Nephron progenitor cell (in vitro differentiated cells): Measurements from ENCODE around the gene KHDC1L.
"Not testable (repeated sequence)": the region's sequence is repeated elsewhere in the genome, so short reads cannot be mapped to it uniquely, and the experiment has no call there.

Experiments
- DNase-seq: peaks from one replicate; pipeline ENCODE4 v3.0.0; 2021
- H3K27ac Mint-ChIP-seq: 2 replicates; pipeline ENCODE4 v1.8.0; 2021; ENCODE audit warnings: mild to moderate bottlenecking, moderate library complexity, mixed read lengths
- H3K27me3 Mint-ChIP-seq: 2 replicates; pipeline ENCODE4 v1.8.0; 2021; ENCODE audit warnings: mild to moderate bottlenecking, low read depth, mixed read lengths; ENCODE audit not compliant: poor library complexity
- H3K36me3 Mint-ChIP-seq: 2 replicates; pipeline ENCODE4 v1.8.0; 2021; ENCODE audit warnings: low read depth, mixed read lengths
- H3K4me1 Mint-ChIP-seq: 2 replicates; pipeline ENCODE4 v1.8.0; 2021; ENCODE audit warnings: mixed read lengths
- H3K4me3 Mint-ChIP-seq: 2 replicates; pipeline ENCODE4 v1.8.0; 2021; ENCODE audit warnings: mild to moderate bottlenecking, moderate library complexity, mixed read lengths
- H3K9me3 Mint-ChIP-seq: 2 replicates; pipeline ENCODE4 v1.8.0; 2021; ENCODE audit warnings: mild to moderate bottlenecking, moderate library complexity, mixed read lengths
- TF ChIP-seq, protein P1 (sequence below): fragments of 200-600 bp; sonication (generic); IDR thresholded peaks from 2 replicates; pipeline ENCODE4 v1.5.0; 2021; ENCODE audit warnings: antibody characterized with exemption

Gene KHDC1L

DNA sequence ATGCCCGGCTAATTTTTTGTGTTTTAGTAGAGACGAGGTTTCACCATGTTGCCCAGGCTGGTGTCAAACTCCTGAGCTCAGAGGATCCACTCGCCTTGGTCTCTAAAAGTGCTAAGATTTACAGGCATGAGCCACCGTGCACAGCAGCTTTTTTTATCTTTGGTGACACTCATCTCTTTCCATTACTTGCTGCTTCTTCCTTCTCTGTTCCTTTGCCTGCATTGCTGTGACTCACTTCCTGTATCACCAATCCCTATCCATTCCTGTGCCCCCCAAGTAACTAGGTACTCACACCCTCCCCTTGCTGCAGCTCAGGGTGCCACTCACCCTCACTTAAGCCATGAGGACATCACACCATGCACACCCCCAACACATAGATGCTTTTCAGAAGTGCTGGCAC is 24.6 kb downstream of the KHDC1L start:
- no peaks in the 10 kb centered on the region for H3K36me3 Mint-ChIP-seq
- TF ChIP-seq, protein P1, sequence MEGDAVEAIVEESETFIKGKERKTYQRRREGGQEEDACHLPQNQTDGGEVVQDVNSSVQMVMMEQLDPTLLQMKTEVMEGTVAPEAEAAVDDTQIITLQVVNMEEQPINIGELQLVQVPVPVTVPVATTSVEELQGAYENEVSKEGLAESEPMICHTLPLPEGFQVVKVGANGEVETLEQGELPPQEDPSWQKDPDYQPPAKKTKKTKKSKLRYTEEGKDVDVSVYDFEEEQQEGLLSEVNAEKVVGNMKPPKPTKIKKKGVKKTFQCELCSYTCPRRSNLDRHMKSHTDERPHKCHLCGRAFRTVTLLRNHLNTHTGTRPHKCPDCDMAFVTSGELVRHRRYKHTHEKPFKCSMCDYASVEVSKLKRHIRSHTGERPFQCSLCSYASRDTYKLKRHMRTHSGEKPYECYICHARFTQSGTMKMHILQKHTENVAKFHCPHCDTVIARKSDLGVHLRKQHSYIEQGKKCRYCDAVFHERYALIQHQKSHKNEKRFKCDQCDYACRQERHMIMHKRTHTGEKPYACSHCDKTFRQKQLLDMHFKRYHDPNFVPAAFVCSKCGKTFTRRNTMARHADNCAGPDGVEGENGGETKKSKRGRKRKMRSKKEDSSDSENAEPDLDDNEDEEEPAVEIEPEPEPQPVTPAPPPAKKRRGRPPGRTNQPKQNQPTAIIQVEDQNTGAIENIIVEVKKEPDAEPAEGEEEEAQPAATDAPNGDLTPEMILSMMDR: no peak
- peaks cover 5% of the 10 kb centered on the region for H3K4me1 Mint-ChIP-seq
- H3K27ac Mint-ChIP-seq: no peak overlapping the region
- peaks cover 4% of the 10 kb centered on the region for H3K27me3 Mint-ChIP-seq
- H3K9me3 Mint-ChIP-seq: no peaks in the 10 kb centered on the region
- H3K4me3 Mint-ChIP-seq: no peak overlapping the region
- no peak for DNase-seq

DNA sequence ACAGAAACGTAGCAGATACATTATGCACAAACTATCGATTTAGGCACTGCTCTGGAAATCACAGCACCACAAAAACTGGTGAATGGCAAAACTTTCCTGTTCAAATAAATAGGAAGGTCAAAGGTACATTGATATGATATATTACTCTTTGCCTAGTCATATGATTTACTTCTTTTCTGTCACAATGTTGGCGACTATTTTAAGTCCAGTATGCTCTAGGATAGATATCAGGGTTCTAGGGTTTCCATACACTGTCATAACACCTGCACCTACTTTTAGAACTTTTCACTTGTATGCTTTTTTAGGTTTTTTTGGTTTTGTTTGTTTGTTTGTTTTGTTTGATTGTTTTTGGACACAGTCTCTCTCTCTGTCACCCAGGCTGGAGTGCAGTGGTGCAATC is 25.0 kb downstream of the KHDC1L start:
- TF ChIP-seq, protein P1: no peak
- no peak for DNase-seq
- H3K9me3 Mint-ChIP-seq: no peaks in the 10 kb centered on the region
- peaks cover 5% of the 10 kb centered on the region for H3K4me1 Mint-ChIP-seq
- H3K4me3 Mint-ChIP-seq: no peak overlapping the region
- H3K27me3 Mint-ChIP-seq: peaks cover 4% of the 10 kb centered on the region
- H3K27ac Mint-ChIP-seq: no peak overlapping the region
- no peaks in the 10 kb centered on the region for H3K36me3 Mint-ChIP-seq

- no peak for DNase-seq
- Mint-ChIP-seq H3K36me3 (peaks cover 9% of the 10 kb centered on the region), H3K27me3 (peaks cover 4% of the 10 kb centered on the region), H3K4me3 (no peak overlapping the region), H3K4me1 (no peaks in the 10 kb centered on the region), H3K27ac (no peak overlapping the region), H3K9me3 (no peaks in the 10 kb centered on the region)
- TF ChIP-seq, protein P1: no peak
These were observed 30.6 kb downstream of the KHDC1L start for GRCh38 chr6:73194744-73195143.

GRCh38 chr6:73193302-73193701 is 32.0 kb downstream of the KHDC1L start:
- H3K36me3 Mint-ChIP-seq, H3K27ac Mint-ChIP-seq: not testable (repeated sequence)

GRCh38 chr6:73182021-73182607 is 43.2 kb downstream of the KHDC1L start:
- H3K27me3 Mint-ChIP-seq: no peaks in the 10 kb centered on the region
- H3K36me3 Mint-ChIP-seq: no peaks in the 10 kb centered on the region
- no peak overlapping the region for H3K27ac Mint-ChIP-seq
- no peak overlapping the region for H3K4me3 Mint-ChIP-seq
- H3K4me1 Mint-ChIP-seq: peaks cover 21% of the 10 kb centered on the region
- H3K9me3 Mint-ChIP-seq: no peaks in the 10 kb centered on the region
- TF ChIP-seq, protein P1: no peak
- no peak for DNase-seq

More at GRCh38 chr6:73193302-73193701, 32.0 kb downstream of the KHDC1L start:
- not testable (repeated sequence) for H3K4me1 Mint-ChIP-seq, DNase-seq, H3K27me3 Mint-ChIP-seq, H3K4me3 Mint-ChIP-seq, H3K9me3 Mint-ChIP-seq

- Mint-ChIP-seq H3K27me3 (no peaks in the 10 kb centered on the region), H3K36me3 (no peaks in the 10 kb centered on the region), H3K27ac (peak overlapping the region; percentile 9), H3K9me3 (no peaks in the 10 kb centered on the region), H3K4me3 (peak overlapping the region; percentile 2), H3K4me1 (peaks cover 21% of the 10 kb centered on the region)
- TF ChIP-seq, protein P1: peak; percentile 85
- peak; percentile 43 for DNase-seq
These were observed 44.3 kb downstream of the KHDC1L start for GRCh38 chr6:73180763-73181619.
